Stimulated activated CD4-positive, alpha-beta T cell treated with anti-CD3 and anti-CD28 coated beads, Interleukin-4, amount 100 ng/mL, for 24 hours (primary cell): ENCODE measurements around the gene ULK2.
A peak's percentile ranks its signal among the peaks of the same experiment; 100 is the strongest.

ENCODE experiments used
- DNase-seq: peaks from one replicate; pipeline ENCODE4 v3.0.0-alpha.2; 2020

ULK2 gene

GRCh38 chr17:19744922-19745757, 122.6 kb downstream of the ULK2 start:
- DNase-seq: peak; percentile 87

GRCh38 chr17:19744492-19744891, 123.2 kb downstream of the ULK2 start:
- no peak for DNase-seq

- no peak for DNase-seq
These were observed 124.3 kb downstream of the ULK2 start for GRCh38 chr17:19743101-19744100.

- DNase-seq: no peak
These were observed 125.2 kb downstream of the ULK2 start for GRCh38 chr17:19742495-19742894.

GRCh38 chr17:19741832-19742457, 125.8 kb downstream of the ULK2 start:
- DNase-seq: no peak

- no peak for DNase-seq
These were observed 126.8 kb downstream of the ULK2 start for GRCh38 chr17:19740933-19741332.

GRCh38 chr17:19739241-19740201, 128.2 kb downstream of the ULK2 start:
- no peak for DNase-seq

GRCh38 chr17:19738757-19739156, 129.0 kb downstream of the ULK2 start:
- DNase-seq: no peak

- no peak for DNase-seq
These were observed 129.7 kb downstream of the ULK2 start for GRCh38 chr17:19738073-19738449.

- no peak for DNase-seq
These were observed 130.2 kb downstream of the ULK2 start for GRCh38 chr17:19737305-19738072.

GRCh38 chr17:19736071-19736470, 131.7 kb downstream of the ULK2 start:
- DNase-seq: no peak

GRCh38 chr17:19733953-19734526, 133.7 kb downstream of the ULK2 start:
- DNase-seq: no peak

GRCh38 chr17:19731626-19732025, 136.1 kb downstream of the ULK2 start:
- no peak for DNase-seq

GRCh38 chr17:19730843-19731242, 136.9 kb downstream of the ULK2 start:
- DNase-seq: no peak

GRCh38 chr17:19729900-19730299, 137.8 kb downstream of the ULK2 start:
- DNase-seq: no peak

- DNase-seq: no peak
These were observed 139.6 kb downstream of the ULK2 start for GRCh38 chr17:19728084-19728495.

- DNase-seq: no peak
These were observed 140.1 kb downstream of the ULK2 start for GRCh38 chr17:19727501-19728078.

- DNase-seq: no peak
These were observed 140.9 kb downstream of the ULK2 start for GRCh38 chr17:19726631-19727376.

- DNase-seq: no peak
These were observed 142.2 kb downstream of the ULK2 start for GRCh38 chr17:19725486-19725885.
